ENCODE data around the gene PPCDC.

Gene PPCDC

GRCh38 chr15:75019916-75020315 is 3.5 kb upstream of the PPCDC start:
- DNase-seq: no peak

GRCh38 chr15:75021341-75021740 is 2.0 kb upstream of the PPCDC start:
- no peak for DNase-seq

- no peak for DNase-seq
Observed at GRCh38 chr15:75022783-75023180, 608 bp upstream of the PPCDC start.

- DNase-seq: no peak
Observed at GRCh38 chr15:75023872-75024636, 664 bp downstream of the PPCDC start.

GRCh38 chr15:75025107-75025506 is 1.7 kb downstream of the PPCDC start:
- DNase-seq: no peak

- no peak for DNase-seq
Observed at GRCh38 chr15:75025548-75026260, 2.3 kb downstream of the PPCDC start.

GRCh38 chr15:75027551-75027950 is 4.2 kb downstream of the PPCDC start:
- DNase-seq: no peak

- DNase-seq: no peak
Observed at GRCh38 chr15:75028991-75029377, 5.6 kb downstream of the PPCDC start.

- no peak for DNase-seq
Observed at GRCh38 chr15:75029378-75030022, 6.1 kb downstream of the PPCDC start.

- no peak for DNase-seq
Observed at GRCh38 chr15:75030023-75030413, 6.6 kb downstream of the PPCDC start.

- DNase-seq: no peak
Observed at GRCh38 chr15:75030424-75030823, 7.0 kb downstream of the PPCDC start.

- no peak for DNase-seq
Observed at GRCh38 chr15:75031848-75032247, 8.5 kb downstream of the PPCDC start.

- DNase-seq: no peak
Observed at GRCh38 chr15:75032395-75032794, 9.0 kb downstream of the PPCDC start.

GRCh38 chr15:75033809-75034208 is 10.4 kb downstream of the PPCDC start:
- no peak for DNase-seq

- no peak for DNase-seq
Observed at GRCh38 chr15:75034615-75035014, 11.2 kb downstream of the PPCDC start.

- no peak for DNase-seq
Observed at GRCh38 chr15:75036212-75036616, 12.8 kb downstream of the PPCDC start.

- no peak for DNase-seq
Observed at GRCh38 chr15:75037685-75038084, 14.3 kb downstream of the PPCDC start.

- DNase-seq: no peak
Observed at GRCh38 chr15:75038231-75038630, 14.8 kb downstream of the PPCDC start.

GRCh38 chr15:75042730-75043508 is 19.5 kb downstream of the PPCDC start:
- DNase-seq: no peak

GRCh38 chr15:75043509-75044257 is 20.3 kb downstream of the PPCDC start:
- DNase-seq: no peak

GRCh38 chr15:75044258-75044878 is 21.0 kb downstream of the PPCDC start:
- no peak for DNase-seq

Data from cortex of kidney (tissue), 1 donor.